Thyroid gland (tissue), 4 donors: ENCODE data around the gene SH2D4B. TPM values are rescaled to one million over a fixed set of nuclear protein-coding genes. Genes with fewer than 3 reads are reported as not detected.

Experiments
- DNase-seq, 2 donors: peaks; one replicate each; pipeline ENCODE4 v3.0.0-alpha.2; 2019
- H3K27ac ChIP-seq, 3 donors: fragments of 200-600 bp; sonication (generic); 1 replicate in 2 of 3; 2 replicates in 1 of 3; pipeline ENCODE4 v1.5.1; 2016 to 2019; ENCODE audit warnings: mild to moderate bottlenecking in 1 of 3, moderate library complexity in 1 of 3
- H3K27me3 ChIP-seq: fragments of 200-600 bp; sonication (generic); one replicate; pipeline ENCODE4 v1.5.1; 2019
- H3K36me3 ChIP-seq, 2 donors: fragments of 200-600 bp; sonication (generic); one replicate each; pipeline ENCODE4 v1.5.1; 2016 to 2019
- H3K4me1 ChIP-seq, 2 donors: fragments of 200-600 bp; sonication (generic); one replicate each; pipeline ENCODE4 v1.5.1; 2017 to 2019
- H3K4me3 ChIP-seq, 3 donors: fragments of 200-600 bp; sonication (generic); replicated peaks in 1 of 3; 1 replicate in 2 of 3; 2 replicates in 1 of 3; pipeline ENCODE4 v1.5.1; 2016; ENCODE audit warnings: mild to moderate bottlenecking in 1 of 3
- H3K9me3 ChIP-seq: fragments of 200-600 bp; sonication (generic); one replicate; pipeline ENCODE4 v1.5.1; 2017
- POLR2A ChIP-seq, 2 donors: fragments of 450-650 bp; IDR thresholded peaks; one replicate each; pipeline ENCODE4 v1.6.1; 2017; ENCODE audit warnings: antibody characterized with exemption in 2 of 2, mild to moderate bottlenecking in 2 of 2, moderate library complexity in 1 of 2
- WGBS, 2 donors: methylation state at CpG; one replicate each; pipeline ENCODE4 v1.1.5; 2017; 5-methylcytosine and 5-hydroxymethylcytosine counted together
- intact Hi-C: fragments of 100-400 bp; cut with DNase I; formaldehyde crosslinking; loops from one replicate; pipeline ENCODE4 v1.15.1; 2023
- total RNA-seq, 4 donors: library from RNA; depleted of rRNA; stranded (reverse); fragments of >200 nt; gene quantifications; one replicate each; pipeline ENCODE4 v1.2.3, GENCODE V29; 2016
- TF ChIP-seq, protein P1 (sequence below), 6 experiments: fragments of 200-600 bp in 3 of 6; fragments of 450-650 bp in 3 of 6; sonication (generic) in 3 of 6; IDR thresholded peaks; one replicate each; pipeline ENCODE4 v1.5.1; 2016 to 2019; ENCODE audit warnings: antibody characterized with exemption in 6 of 6, mild to moderate bottlenecking in 2 of 6, inconsistent platforms in 1 of 6, moderate library complexity in 1 of 6

Gene SH2D4B
- total RNA-seq, 4 donors from 2014 or later: 1.1 to 1.6 TPM; not detected in 2

DNA sequence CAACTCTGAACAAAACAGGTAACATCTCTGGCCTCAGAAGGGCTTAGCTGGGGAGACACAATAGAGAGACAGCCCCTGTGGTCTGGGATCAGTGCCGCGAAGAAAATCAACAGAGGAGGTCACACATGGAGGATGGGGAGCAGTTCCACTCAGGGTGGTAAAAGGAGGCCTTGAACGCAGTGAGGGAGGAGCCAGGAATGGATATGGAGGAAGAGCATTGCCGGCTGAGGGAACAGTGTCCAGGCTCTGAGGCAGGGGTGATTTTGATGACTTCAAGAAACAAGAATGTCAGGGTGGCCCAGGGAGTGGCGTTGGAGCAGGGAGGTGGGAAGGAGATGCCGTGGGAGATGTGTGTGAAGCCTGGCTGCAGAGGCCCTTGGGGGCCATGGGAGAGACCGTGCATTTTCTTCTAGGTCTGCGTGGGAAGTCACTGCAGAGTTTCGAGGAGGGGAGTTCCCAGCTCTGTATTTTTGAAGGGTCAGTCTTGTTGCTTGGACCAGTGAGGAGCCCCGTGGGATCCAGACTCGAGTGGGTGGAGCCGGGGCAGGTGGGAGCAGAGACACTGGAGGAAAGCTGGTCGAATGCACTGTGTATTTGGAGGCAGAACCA is 35.7 kb upstream of the SH2D4B start:
- peak overlapping the region in 2 of 3 donors; percentile 86 to 94 for H3K27ac ChIP-seq
- DNase-seq: no peak
- no peaks in the 10 kb centered on the region for H3K9me3 ChIP-seq
- H3K27me3 ChIP-seq: no peaks in the 10 kb centered on the region
- peaks cover 80 to 100% of the 10 kb centered on the region in 2 donors for H3K4me1 ChIP-seq
- peaks cover 0 to 1% of the 10 kb centered on the region in 2 donors for H3K36me3 ChIP-seq
- H3K4me3 ChIP-seq: no peak overlapping the region
- WGBS, 2 donors: 76 to 85% methylated on average over 13 of the region's 13 CpGs
- TF ChIP-seq, protein P1, sequence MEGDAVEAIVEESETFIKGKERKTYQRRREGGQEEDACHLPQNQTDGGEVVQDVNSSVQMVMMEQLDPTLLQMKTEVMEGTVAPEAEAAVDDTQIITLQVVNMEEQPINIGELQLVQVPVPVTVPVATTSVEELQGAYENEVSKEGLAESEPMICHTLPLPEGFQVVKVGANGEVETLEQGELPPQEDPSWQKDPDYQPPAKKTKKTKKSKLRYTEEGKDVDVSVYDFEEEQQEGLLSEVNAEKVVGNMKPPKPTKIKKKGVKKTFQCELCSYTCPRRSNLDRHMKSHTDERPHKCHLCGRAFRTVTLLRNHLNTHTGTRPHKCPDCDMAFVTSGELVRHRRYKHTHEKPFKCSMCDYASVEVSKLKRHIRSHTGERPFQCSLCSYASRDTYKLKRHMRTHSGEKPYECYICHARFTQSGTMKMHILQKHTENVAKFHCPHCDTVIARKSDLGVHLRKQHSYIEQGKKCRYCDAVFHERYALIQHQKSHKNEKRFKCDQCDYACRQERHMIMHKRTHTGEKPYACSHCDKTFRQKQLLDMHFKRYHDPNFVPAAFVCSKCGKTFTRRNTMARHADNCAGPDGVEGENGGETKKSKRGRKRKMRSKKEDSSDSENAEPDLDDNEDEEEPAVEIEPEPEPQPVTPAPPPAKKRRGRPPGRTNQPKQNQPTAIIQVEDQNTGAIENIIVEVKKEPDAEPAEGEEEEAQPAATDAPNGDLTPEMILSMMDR (IDR thresholded peaks at IDR 0.05): no peak
- no peak for TF ChIP-seq POLR2A (IDR thresholded peaks at IDR 0.05)
- intact Hi-C loops: loop anchor here (5.0 to 10.0 kb wide), 2 partner anchors 55 to 117 kb away; no protein-coding TSS in a partner anchor

DNA sequence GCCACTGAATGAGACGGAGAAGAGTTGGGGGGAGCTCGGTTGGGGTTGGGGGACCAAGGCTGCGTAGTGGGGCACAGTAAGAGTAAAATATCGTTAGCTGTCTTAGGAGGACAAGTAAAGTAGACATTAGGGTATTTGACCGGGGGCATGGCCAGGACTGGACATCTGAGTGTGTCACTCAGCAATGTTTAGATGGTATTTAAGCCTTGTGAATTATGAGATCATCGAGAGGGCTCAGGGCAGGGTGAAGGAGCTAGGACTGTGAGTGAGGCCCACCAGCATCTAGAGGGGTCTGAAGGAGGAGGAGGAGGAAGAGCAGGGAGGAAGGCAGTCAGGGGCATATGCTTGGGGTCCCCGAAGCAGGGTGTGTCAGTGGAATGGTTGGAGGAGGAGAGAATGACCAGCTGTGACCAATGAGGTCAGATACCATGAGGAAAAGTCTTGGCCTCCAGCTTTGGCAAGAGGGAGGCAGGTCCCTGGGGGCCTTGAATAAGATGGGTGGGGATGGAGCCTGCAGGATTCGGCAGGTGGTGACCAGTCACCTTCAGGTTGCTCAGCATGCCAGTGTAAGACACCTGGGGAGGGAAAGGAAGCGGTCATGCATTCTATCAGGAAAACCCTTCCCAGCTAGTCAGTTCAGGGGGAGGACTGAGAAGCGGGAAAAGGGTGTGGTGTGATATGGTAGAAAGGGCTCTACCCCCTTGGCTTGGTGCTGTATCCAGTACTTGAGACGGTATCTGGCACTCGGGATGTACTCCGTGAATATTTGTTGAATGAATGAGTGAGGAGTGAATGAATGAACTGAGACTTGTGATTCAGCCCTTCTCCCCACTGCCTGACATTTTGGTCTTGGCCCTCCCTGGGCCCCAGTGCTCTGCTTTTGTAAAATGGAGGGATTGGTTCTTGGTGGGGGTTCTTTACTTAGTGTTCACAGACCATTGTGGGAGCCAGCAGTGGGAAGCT is 34.8 kb upstream of the SH2D4B start:
- peak overlapping the region; percentile 20 to 94 (median 86) for H3K27ac ChIP-seq
- H3K4me3 ChIP-seq: no peak overlapping the region
- no peaks in the 10 kb centered on the region for H3K27me3 ChIP-seq
- DNase-seq: no peak
- TF ChIP-seq POLR2A (IDR thresholded peaks at IDR 0.05): no peak
- TF ChIP-seq, protein P1 (IDR thresholded peaks at IDR 0.05): no peak
- no peaks in the 10 kb centered on the region for H3K9me3 ChIP-seq
- peaks cover 73 to 92% of the 10 kb centered on the region in 2 donors for H3K4me1 ChIP-seq
- peaks cover 3 to 8% of the 10 kb centered on the region in 2 donors for H3K36me3 ChIP-seq
- 77% methylated on average over 13 of the region's 13 CpGs for WGBS, 2 donors
- intact Hi-C loops: loop anchor here (5.0 to 10.0 kb wide), 2 partner anchors 56 to 118 kb away; no protein-coding TSS in a partner anchor

GRCh38 chr10:80503584-80504157 is 34.0 kb upstream of the SH2D4B start:
- WGBS, 2 donors: 79 to 84% methylated on average over 7 of the region's 7 CpGs
- intact Hi-C loops: loop anchor here (5.0 to 10.0 kb wide), 2 partner anchors 56 to 119 kb away; no protein-coding TSS in a partner anchor
- TF ChIP-seq, protein P1 (IDR thresholded peaks at IDR 0.05): no peak
- no peak for TF ChIP-seq POLR2A (IDR thresholded peaks at IDR 0.05)

GRCh38 chr10:80504158-80504811 is 33.4 kb upstream of the SH2D4B start:
- peaks cover 59 to 89% of the 10 kb centered on the region in 2 donors for H3K4me1 ChIP-seq
- peak; percentile 42 to 59 for DNase-seq
- intact Hi-C loops: loop anchor here (5.0 to 10.0 kb wide), 2 partner anchors 57 to 119 kb away; no protein-coding TSS in a partner anchor
- H3K4me3 ChIP-seq: no peak overlapping the region
- 32 to 46% methylated on average over 7 of the region's 7 CpGs for WGBS, 2 donors
- H3K36me3 ChIP-seq: peaks cover 9 to 19% of the 10 kb centered on the region in 2 donors
- TF ChIP-seq, protein P1 (IDR thresholded peaks at IDR 0.05): no peak
- TF ChIP-seq POLR2A (IDR thresholded peaks at IDR 0.05): no peak
- peak overlapping the region; percentile 10 to 94 (median 86) for H3K27ac ChIP-seq
- H3K9me3 ChIP-seq: no peaks in the 10 kb centered on the region
- no peaks in the 10 kb centered on the region for H3K27me3 ChIP-seq

More at GRCh38 chr10:80503584-80504157, 34.0 kb upstream of the SH2D4B start:
- H3K27me3 ChIP-seq: no peaks in the 10 kb centered on the region
- no peaks in the 10 kb centered on the region for H3K9me3 ChIP-seq
- peak overlapping the region; percentile 20 to 94 (median 86) for H3K27ac ChIP-seq
- DNase-seq: no peak
- H3K4me1 ChIP-seq: peaks cover 65 to 89% of the 10 kb centered on the region in 2 donors
- no peak overlapping the region for H3K4me3 ChIP-seq
- peaks cover 3 to 13% of the 10 kb centered on the region in 2 donors for H3K36me3 ChIP-seq
